HG03342 (cell line): ENCODE data around the gene KCNT1.

ENCODE experiments used
- ATAC-seq: cut with Tn5 transposase; IDR thresholded peaks from one replicate; pipeline ENCODE4 v1.9.1; 2021; ENCODE audit warnings: mild to moderate bottlenecking, moderate library complexity; ENCODE audit not compliant: unreplicated experiment

Gene KCNT1

GRCh38 chr9:135744333-135745070 is 42.5 kb downstream of the KCNT1 start:
- ATAC-seq: no peak

- no peak for ATAC-seq
Measured at GRCh38 chr9:135745189-135745588, 43.2 kb downstream of the KCNT1 start.

- ATAC-seq: no peak
Measured at GRCh38 chr9:135745686-135746324, 43.8 kb downstream of the KCNT1 start.

GRCh38 chr9:135746565-135746964 is 44.6 kb downstream of the KCNT1 start:
- no peak for ATAC-seq

GRCh38 chr9:135747311-135747710 is 45.3 kb downstream of the KCNT1 start:
- no peak for ATAC-seq

- ATAC-seq: no peak
Measured at GRCh38 chr9:135748676-135749075, 46.7 kb downstream of the KCNT1 start.

- no peak for ATAC-seq
Measured at GRCh38 chr9:135749171-135750045, 47.4 kb downstream of the KCNT1 start.

- ATAC-seq: no peak
Measured at GRCh38 chr9:135750786-135751185, 48.8 kb downstream of the KCNT1 start.

- no peak for ATAC-seq
Measured at GRCh38 chr9:135751501-135751900, 49.5 kb downstream of the KCNT1 start.

GRCh38 chr9:135752281-135753204 is 50.6 kb downstream of the KCNT1 start:
- no peak for ATAC-seq

- ATAC-seq: no peak
Measured at GRCh38 chr9:135753391-135754105, 51.6 kb downstream of the KCNT1 start.

GRCh38 chr9:135756576-135756975 is 54.6 kb downstream of the KCNT1 start:
- no peak for ATAC-seq

GRCh38 chr9:135757356-135757755 is 55.4 kb downstream of the KCNT1 start:
- ATAC-seq: no peak

GRCh38 chr9:135758056-135758455 is 56.1 kb downstream of the KCNT1 start:
- ATAC-seq: no peak

- ATAC-seq: no peak
Measured at GRCh38 chr9:135758870-135759269, 56.9 kb downstream of the KCNT1 start.

GRCh38 chr9:135759676-135760300 is 57.8 kb downstream of the KCNT1 start:
- ATAC-seq: no peak

GRCh38 chr9:135760465-135760864 is 58.5 kb downstream of the KCNT1 start:
- ATAC-seq: no peak

- no peak for ATAC-seq
Measured at GRCh38 chr9:135761150-135761844, 59.3 kb downstream of the KCNT1 start.

GRCh38 chr9:135761845-135762168 is 59.8 kb downstream of the KCNT1 start:
- ATAC-seq: no peak
